IMR-90 (cell line): ENCODE results near the gene KRTAP5-6. TPM values are rescaled to one million over a fixed set of nuclear protein-coding genes. Genes with fewer than 3 reads are reported as not detected.

Experiments used
- ATAC-seq: fragments of 200-7000 bp; cut with Tn5 transposase; 2 replicates; pipeline ENCODE4 v1.9.1; 2020; ENCODE audit warnings: low read depth, mild to moderate bottlenecking, moderate library complexity
- BruUV-seq: library from RNA; stranded (reverse); fragments of 400-500 nt; replicated peaks from 2 replicates; lab custom pipeline; 2021; lab: Mats Ljungman, UMichigan
- CTCF ChIA-PET: fragments of 300-600 bp; formaldehyde crosslinking; extraction: SDS; loops from one replicate; lab custom pipeline; 2021; ENCODE audit warnings: antibody characterized with exemption; lab: Yijun Ruan, JAX
- POLR2A ChIA-PET: fragments of 300-600 bp; sonication (Branson Sonifier 250); formaldehyde crosslinking; loops from one replicate; lab custom pipeline; 2022; ENCODE audit warnings: antibody characterized with exemption; ENCODE audit not compliant: unreplicated experiment; lab: Charles Lee
- DNase-seq: peaks from one replicate; pipeline ENCODE4 v3.0.0; 2013
- H2AFZ ChIP-seq: replicated peaks from 2 replicates; pipeline ENCODE3; 2013; ENCODE audit warnings: low read length, mild to moderate bottlenecking; ENCODE audit not compliant: poor library complexity
- H2AK5ac ChIP-seq: 2 replicates; pipeline ENCODE4 v1.6.1; 2013; ENCODE audit warnings: low read depth, low read length, inconsistent platforms
- H2AK9ac ChIP-seq: replicated peaks from 2 replicates; pipeline ENCODE3; 2013; ENCODE audit warnings: mild to moderate bottlenecking, low read depth, low read length, moderate library complexity; ENCODE audit not compliant: poor library complexity
- H2BK120ac ChIP-seq: 2 replicates; pipeline ENCODE4 v1.6.1; 2013; ENCODE audit warnings: low read depth, low read length, inconsistent platforms
- H2BK15ac ChIP-seq: 3 replicates; pipeline ENCODE4 v1.6.1; 2013; ENCODE audit warnings: low read depth, low read length, inconsistent platforms
- H2BK20ac ChIP-seq: 2 replicates; pipeline ENCODE4 v1.6.1; 2013; ENCODE audit warnings: low read depth, mild to moderate bottlenecking, inconsistent platforms, low read length, moderate library complexity
- H2BK5ac ChIP-seq: 2 replicates; pipeline ENCODE4 v1.6.1; 2013; ENCODE audit warnings: mild to moderate bottlenecking, low read depth, low read length, inconsistent platforms; ENCODE audit not compliant: poor library complexity, severe bottlenecking
- H3K14ac ChIP-seq: replicated peaks from 2 replicates; pipeline ENCODE4 v1.6.1; 2013; ENCODE audit warnings: low read depth, low read length, inconsistent platforms
- H3K18ac ChIP-seq: 2 replicates; pipeline ENCODE4 v1.6.1; 2013; ENCODE audit warnings: low read depth, low read length, control low read depth
- H3K23ac ChIP-seq: 2 replicates; pipeline ENCODE4 v1.6.1; 2013; ENCODE audit warnings: low read depth, low read length, inconsistent platforms
- H3K27ac ChIP-seq: 2 replicates; pipeline ENCODE4 v1.5.1; 2013; ENCODE audit warnings: mild to moderate bottlenecking, control low read depth, low read length; ENCODE audit not compliant: insufficient read depth
- H3K27me3 ChIP-seq: 2 replicates; pipeline ENCODE4 v1.6.1; 2013; ENCODE audit warnings: low read length; ENCODE audit not compliant: control insufficient read depth, insufficient read depth
- H3K36me3 ChIP-seq: 2 replicates; pipeline ENCODE4 v1.6.1; 2013; ENCODE audit warnings: low read length, mixed read lengths; ENCODE audit not compliant: control insufficient read depth, insufficient read depth
- H3K4ac ChIP-seq: 2 replicates; pipeline ENCODE4 v1.6.1; 2013; ENCODE audit warnings: low read depth, low read length, inconsistent platforms
- H3K4me1 ChIP-seq: 2 replicates; pipeline ENCODE4 v1.6.1; 2013; ENCODE audit warnings: low read length, mixed read lengths; ENCODE audit not compliant: control insufficient read depth, insufficient read depth
- H3K4me2 ChIP-seq: 2 replicates; pipeline ENCODE4 v1.6.1; 2013; ENCODE audit warnings: low read depth, mild to moderate bottlenecking, control low read depth, low read length, moderate library complexity
- H3K4me3 ChIP-seq: 2 replicates; pipeline ENCODE4 v1.5.1; 2013; ENCODE audit warnings: low read depth, mild to moderate bottlenecking, control low read depth, low read length, moderate library complexity; ENCODE audit not compliant: insufficient read depth
- H3K56ac ChIP-seq: 2 replicates; pipeline ENCODE4 v1.6.1; 2013; ENCODE audit warnings: low read length, inconsistent platforms; ENCODE audit not compliant: insufficient read depth; ENCODE audit errors: extremely low read depth
- H3K79me1 ChIP-seq, 2 experiments: 2 replicates each; pipeline ENCODE4 v1.6.1; 2013; ENCODE audit warnings: low read length in 2 of 2, inconsistent platforms in 1 of 2, low read depth in 1 of 2
- H3K9ac ChIP-seq: 2 replicates; pipeline ENCODE4 v1.6.1; 2013; ENCODE audit warnings: low read depth, low read length, control low read depth
- H3K9me1 ChIP-seq: 2 replicates; pipeline ENCODE4 v1.6.1; 2013; ENCODE audit warnings: low read length, inconsistent platforms; ENCODE audit not compliant: insufficient read depth
- H3K9me3 ChIP-seq: 2 replicates; pipeline ENCODE4 v1.6.1; 2013; ENCODE audit warnings: low read length; ENCODE audit not compliant: control insufficient read depth, insufficient read depth
- H4K20me1 ChIP-seq: 2 replicates; pipeline ENCODE4 v1.6.1; 2013; ENCODE audit warnings: low read length, inconsistent platforms; ENCODE audit not compliant: insufficient read depth
- H4K5ac ChIP-seq: 2 replicates; pipeline ENCODE4 v1.6.1; 2013; ENCODE audit warnings: mild to moderate bottlenecking, low read depth, low read length, control low read depth
- H4K8ac ChIP-seq, 2 experiments: 2 replicates each; pipeline ENCODE4 v1.6.1; 2013; ENCODE audit warnings: low read depth in 2 of 2, low read length in 2 of 2, control low read depth in 1 of 2, inconsistent platforms in 1 of 2
- H4K91ac ChIP-seq: 2 replicates; pipeline ENCODE4 v1.6.1; 2013; ENCODE audit warnings: low read depth, low read length, inconsistent platforms; ENCODE audit not compliant: insufficient read depth
- CEBPB ChIP-seq: IDR thresholded peaks from 2 replicates; pipeline ENCODE4 v1.6.1; 2012; ENCODE audit warnings: low read depth, low read length, improper control_type of control experiment
- CHD1 ChIP-seq: IDR thresholded peaks from 2 replicates; pipeline ENCODE4 v1.6.1; 2012; ENCODE audit warnings: low read depth, low read length, improper control_type of control experiment
- FOS ChIP-seq: fragments of 150-350 bp; IDR thresholded peaks from 2 replicates; pipeline ENCODE4 v1.6.1; 2016; ENCODE audit warnings: low read depth, low read length
- RCOR1 ChIP-seq: IDR thresholded peaks from 2 replicates; pipeline ENCODE4 v1.6.1; 2012; ENCODE audit warnings: mild to moderate bottlenecking, low read length, improper control_type of control experiment; ENCODE audit not compliant: insufficient replicate concordance
- WGBS, 2 experiments: methylation state at CpG; one replicate each; pipeline versions ENCODE4 v1.1.5 to v1.1.7; 2013; ENCODE audit warnings: missing lambda C conversion rate in 2 of 2; ENCODE audit not compliant: insufficient read length in 1 of 2; ENCODE audit errors: extremely low coverage in 2 of 2; 5-methylcytosine and 5-hydroxymethylcytosine counted together
- dilution Hi-C: fragments of 300-500 bp; cut with HindIII; formaldehyde crosslinking; loops from one replicate; pipeline ENCODE4 v1.14.3; 2018; ENCODE audit warnings: low sequenced_read_pairs; ENCODE audit not compliant: unreplicated experiment
- in situ Hi-C: fragments of 300-500 bp; cut with MboI; formaldehyde crosslinking; loops from 3 replicates; pipeline ENCODE4 v1.14.3; 2019; ENCODE audit warnings: low sequenced_read_pairs, inconsistent platforms, mixed read lengths
- intact Hi-C: fragments of 100-400 bp; cut with micrococcal nuclease; formaldehyde crosslinking; loops from 2 replicates; pipeline ENCODE4 v1.10.0; 2022
- polyA plus RNA-seq, 3 experiments: library from polyadenylated mRNA; depleted of rRNA; stranded (reverse); fragments of >200 nt; gene quantifications; 2 replicates each; pipeline ENCODE4 v1.2.3, GENCODE V29; 2012; ENCODE audit warnings: low replicate concordance in 1 of 3
- total RNA-seq: library from RNA; depleted of rRNA; stranded (reverse); fragments of >200 nt; gene quantifications from 2 replicates; pipeline ENCODE4 v1.2.3, GENCODE V29; 2012

KRTAP5-6 gene
- total and polyA plus RNA-seq, 2 of the 4 experiments (the other 2 are of a cell fraction) = not detected

DNA sequence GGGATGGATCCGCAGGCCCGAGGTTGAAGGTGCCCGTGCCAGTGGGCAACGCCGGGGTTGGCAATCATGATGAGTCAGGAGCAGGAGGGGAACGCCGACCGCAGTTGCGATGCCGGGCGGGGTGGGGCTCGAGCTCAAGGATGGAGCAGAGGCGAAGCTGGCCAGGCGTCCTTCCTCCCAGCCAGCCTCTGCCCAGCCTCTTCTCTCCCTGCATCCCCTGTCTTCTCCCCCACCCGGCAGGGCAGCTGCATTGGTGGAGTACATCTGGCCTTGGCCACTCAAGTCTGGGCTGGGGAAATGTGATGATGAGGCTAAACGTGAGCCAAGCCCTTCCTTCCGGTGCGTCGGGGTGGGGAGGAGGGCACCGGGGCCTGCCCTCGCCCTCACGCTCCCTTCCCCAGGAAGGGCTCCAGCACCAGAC is 49.5 kb downstream of the KRTAP5-6 start:
- Histone ChIP-seq H3K9ac (no peak overlapping the region), H4K20me1 (peaks cover 11% of the 10 kb centered on the region), H3K79me1 (no peaks in the 10 kb centered on the region), H3K27ac (no peak overlapping the region), H2BK15ac (no peak overlapping the region), H4K5ac (no peak overlapping the region), H3K14ac (no peak overlapping the region), H3K4me3 (no peak overlapping the region), H3K9me3 (no peaks in the 10 kb centered on the region), H2AFZ (no peak overlapping the region), H2AK5ac (no peak overlapping the region), H3K27me3 (peaks cover 19% of the 10 kb centered on the region), H2BK5ac (no peak overlapping the region), H3K18ac (no peak overlapping the region), H2BK120ac (no peak overlapping the region), H3K4ac (no peak overlapping the region), H2BK20ac (no peak overlapping the region), H3K4me2 (no peak overlapping the region), H2AK9ac (no peak overlapping the region), H3K56ac (no peak overlapping the region), H4K8ac (no peak overlapping the region), H4K91ac (no peak overlapping the region), H3K23ac (no peak overlapping the region), H3K36me3 (no peaks in the 10 kb centered on the region), H3K4me1 (peaks cover 8% of the 10 kb centered on the region; the same call in 1 of the 2 replicates), H3K9me1 (0 out of 2 replicates have a peak, but pooled peaks cover 4% of the 10 kb centered on the region)
- DNase-seq = no peak
- no CpG with 5 or more reads among the region's 22 CpGs for WGBS, 2 experiments
- no TSS peak for BruUV-seq
- ChIA-PET POLR2A (no interaction called here), CTCF (no interaction called here)
- intact Hi-C loops (no loop called here), in situ Hi-C loops (no loop called here), dilution Hi-C loops (no loop called here)
- no peak for ATAC-seq
- no peak for TF ChIP-seq RCOR1
- TF ChIP-seq CHD1 = no peak
- no peak for TF ChIP-seq CEBPB
- TF ChIP-seq FOS = no peak
